SK-N-SH treated with all-trans-retinoic acid at 6 μM for 48 hours (cell line): ENCODE measurements around the gene MUC3A.
"Not testable (repeated sequence)": the region's sequence is repeated elsewhere in the genome, so short reads cannot be mapped to it uniquely, and the experiment has no call there.

Experiments
- ATAC-seq: fragments of 200-7000 bp; cut with Tn5 transposase; 3 replicates; pipeline ENCODE4 v1.9.1; 2020; ENCODE audit warnings: mild to moderate bottlenecking, moderate library complexity
- ARNTL ChIP-seq: fragments of 450-650 bp; formaldehyde crosslinking; IDR thresholded peaks from 2 replicates; pipeline ENCODE4 v1.5.0; 2020; ENCODE audit warnings: low read depth, mild to moderate bottlenecking, moderate library complexity, borderline replicate concordance
- BACH2 ChIP-seq: fragments of 250-450 bp; sonication (Bioruptor Pico); IDR thresholded peaks from 2 replicates; pipeline ENCODE4 v1.9.0; 2021; ENCODE audit warnings: mild to moderate bottlenecking, borderline replicate concordance
- CREB5 ChIP-seq: fragments of 250-450 bp; sonication (Bioruptor Pico); IDR thresholded peaks from 2 replicates; pipeline ENCODE4 v1.5.1; 2020; ENCODE audit warnings: low read depth, mild to moderate bottlenecking, moderate library complexity
- CSDC2 ChIP-seq: fragments of 250-450 bp; sonication (Bioruptor Pico); IDR thresholded peaks from 2 replicates; pipeline ENCODE4 v1.5.0; 2020; ENCODE audit warnings: mild to moderate bottlenecking, moderate library complexity
- CSRNP3 ChIP-seq: fragments of 250-450 bp; sonication (Bioruptor Pico); IDR thresholded peaks from 2 replicates; pipeline ENCODE4 v1.5.1; 2021; ENCODE audit warnings: mild to moderate bottlenecking, moderate library complexity
- ESRRG ChIP-seq: fragments of 250-450 bp; sonication (Bioruptor Pico); IDR thresholded peaks from 2 replicates; pipeline ENCODE4 v1.6.1; 2021; ENCODE audit warnings: mild to moderate bottlenecking
- ISL1 ChIP-seq: fragments of 250-450 bp; sonication (Bioruptor Pico); IDR thresholded peaks from 2 replicates; pipeline ENCODE4 v2.1.2; 2022; ENCODE audit warnings: mild to moderate bottlenecking, moderate library complexity
- PATZ1 ChIP-seq: fragments of 250-450 bp; sonication (Bioruptor Pico); IDR thresholded peaks from 2 replicates; pipeline ENCODE4 v1.8.0; 2020; ENCODE audit warnings: mild to moderate bottlenecking, moderate library complexity, borderline replicate concordance
- PPARA ChIP-seq: fragments of 250-450 bp; sonication (Bioruptor Pico); IDR thresholded peaks from 2 replicates; pipeline ENCODE4 v1.5.0; 2020; ENCODE audit warnings: mild to moderate bottlenecking, borderline replicate concordance
- RARB ChIP-seq: fragments of 250-450 bp; sonication (Bioruptor Pico); IDR thresholded peaks from 2 replicates; pipeline ENCODE4 v1.8.0; 2021; ENCODE audit warnings: mild to moderate bottlenecking, moderate library complexity
- SNAI2 ChIP-seq: fragments of 250-450 bp; sonication (Bioruptor Pico); IDR thresholded peaks from 2 replicates; pipeline ENCODE4 v1.5.0; 2020; ENCODE audit warnings: mild to moderate bottlenecking, moderate library complexity
- TCF4 ChIP-seq: fragments of 250-450 bp; sonication (Bioruptor Pico); IDR thresholded peaks from 2 replicates; pipeline ENCODE4 v1.8.0; 2021; ENCODE audit warnings: mild to moderate bottlenecking, moderate library complexity, borderline replicate concordance
- TOX ChIP-seq: fragments of 250-450 bp; sonication (Bioruptor Pico); IDR thresholded peaks from 2 replicates; pipeline ENCODE4 v1.8.0; 2021; ENCODE audit warnings: mild to moderate bottlenecking, moderate library complexity, borderline replicate concordance
- ZFP3 ChIP-seq: fragments of 250-450 bp; sonication (Bioruptor Pico); IDR thresholded peaks from 2 replicates; pipeline ENCODE4 v1.5.0; 2020; ENCODE audit warnings: mild to moderate bottlenecking, moderate library complexity
- ZFP30 ChIP-seq: fragments of 450-650 bp; formaldehyde crosslinking; IDR thresholded peaks from 2 replicates; pipeline ENCODE4 v1.5.0; 2022; ENCODE audit warnings: mild to moderate bottlenecking, moderate library complexity
- ZNF565 ChIP-seq: fragments of 450-650 bp; formaldehyde crosslinking; conservative IDR thresholded peaks from 2 replicates; pipeline ENCODE4 v1.5.0; 2020; ENCODE audit warnings: low read depth, mild to moderate bottlenecking, moderate library complexity
- ZNF70 ChIP-seq: fragments of 450-650 bp; formaldehyde crosslinking; IDR thresholded peaks from 2 replicates; pipeline ENCODE4 v1.5.0; 2020; ENCODE audit warnings: mild to moderate bottlenecking, moderate library complexity
- TF ChIP-seq, protein P1 (sequence below): fragments of 250-450 bp; sonication (Bioruptor Pico); IDR thresholded peaks from 2 replicates; pipeline ENCODE4 v1.5.0; 2020; ENCODE audit warnings: mild to moderate bottlenecking, moderate library complexity

The MUC3A gene

GRCh38 chr7:100914208-100914878 is 35.0 kb upstream of the MUC3A start:
- TF ChIP-seq CSRNP3 (CRISPR knock-in tag) = no peak
- TF ChIP-seq ESRRG (CRISPR knock-in tag) = no peak
- no peak for TF ChIP-seq ZNF70
- TF ChIP-seq PATZ1 (CRISPR knock-in tag) = no peak
- no peak for TF ChIP-seq TOX (CRISPR knock-in tag)
- no peak for TF ChIP-seq ISL1 (CRISPR knock-in tag)
- no peak for TF ChIP-seq CREB5 (CRISPR knock-in tag)
- no peak for TF ChIP-seq BACH2 (CRISPR knock-in tag)
- no peak for TF ChIP-seq ZFP30
- no peak for TF ChIP-seq ZNF565 (CRISPR knock-in tag)
- no peak for TF ChIP-seq ARNTL (CRISPR knock-in tag)
- no peak for TF ChIP-seq PPARA (CRISPR knock-in tag)
- TF ChIP-seq CSDC2 (CRISPR knock-in tag) = no peak
- TF ChIP-seq TCF4 (CRISPR knock-in tag) = no peak
- TF ChIP-seq RARB (CRISPR knock-in tag) = no peak
- TF ChIP-seq, all 23 proteins: peak for 0
- ATAC-seq = no peak

DNA sequence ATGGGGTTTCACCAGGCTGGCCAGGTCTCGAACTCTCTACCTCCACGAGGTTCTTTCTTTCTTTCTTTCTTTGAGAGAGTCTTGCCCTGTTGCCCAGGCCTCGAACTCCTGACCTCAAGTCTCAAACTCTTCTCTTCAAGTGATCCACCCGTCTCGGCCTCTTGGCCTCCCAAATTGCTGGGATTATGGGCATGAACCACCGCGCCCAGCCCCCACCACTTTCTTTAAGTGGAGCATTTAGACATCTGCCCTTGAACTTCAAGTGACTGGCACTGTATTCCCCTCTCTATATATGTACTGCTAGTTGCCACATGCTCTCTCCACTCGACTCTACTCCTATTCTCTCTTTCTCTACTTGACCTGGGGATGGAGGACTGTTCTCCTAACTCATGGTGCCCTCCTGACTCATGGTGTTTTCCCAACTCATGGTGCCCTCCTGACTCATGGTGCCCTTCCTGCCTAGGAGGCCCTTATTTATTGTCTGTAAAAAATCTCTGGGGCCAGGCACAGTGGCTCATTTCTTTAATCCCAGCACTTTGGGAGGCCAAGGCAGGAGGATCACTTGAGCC is 34.4 kb upstream of the MUC3A start:
- TF ChIP-seq, protein P1, sequence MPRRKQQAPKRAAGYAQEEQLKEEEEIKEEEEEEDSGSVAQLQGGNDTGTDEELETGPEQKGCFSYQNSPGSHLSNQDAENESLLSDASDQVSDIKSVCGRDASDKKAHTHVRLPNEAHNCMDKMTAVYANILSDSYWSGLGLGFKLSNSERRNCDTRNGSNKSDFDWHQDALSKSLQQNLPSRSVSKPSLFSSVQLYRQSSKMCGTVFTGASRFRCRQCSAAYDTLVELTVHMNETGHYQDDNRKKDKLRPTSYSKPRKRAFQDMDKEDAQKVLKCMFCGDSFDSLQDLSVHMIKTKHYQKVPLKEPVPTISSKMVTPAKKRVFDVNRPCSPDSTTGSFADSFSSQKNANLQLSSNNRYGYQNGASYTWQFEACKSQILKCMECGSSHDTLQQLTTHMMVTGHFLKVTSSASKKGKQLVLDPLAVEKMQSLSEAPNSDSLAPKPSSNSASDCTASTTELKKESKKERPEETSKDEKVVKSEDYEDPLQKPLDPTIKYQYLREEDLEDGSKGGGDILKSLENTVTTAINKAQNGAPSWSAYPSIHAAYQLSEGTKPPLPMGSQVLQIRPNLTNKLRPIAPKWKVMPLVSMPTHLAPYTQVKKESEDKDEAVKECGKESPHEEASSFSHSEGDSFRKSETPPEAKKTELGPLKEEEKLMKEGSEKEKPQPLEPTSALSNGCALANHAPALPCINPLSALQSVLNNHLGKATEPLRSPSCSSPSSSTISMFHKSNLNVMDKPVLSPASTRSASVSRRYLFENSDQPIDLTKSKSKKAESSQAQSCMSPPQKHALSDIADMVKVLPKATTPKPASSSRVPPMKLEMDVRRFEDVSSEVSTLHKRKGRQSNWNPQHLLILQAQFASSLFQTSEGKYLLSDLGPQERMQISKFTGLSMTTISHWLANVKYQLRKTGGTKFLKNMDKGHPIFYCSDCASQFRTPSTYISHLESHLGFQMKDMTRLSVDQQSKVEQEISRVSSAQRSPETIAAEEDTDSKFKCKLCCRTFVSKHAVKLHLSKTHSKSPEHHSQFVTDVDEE (CRISPR knock-in tag) = no peak
- no peak for TF ChIP-seq BACH2 (CRISPR knock-in tag)
- TF ChIP-seq TCF4 (CRISPR knock-in tag) = no peak
- TF ChIP-seq SNAI2 (CRISPR knock-in tag) = no peak
- TF ChIP-seq ZFP3 (CRISPR knock-in tag) = no peak
- no peak for TF ChIP-seq CSRNP3 (CRISPR knock-in tag)
- no peak for TF ChIP-seq ARNTL (CRISPR knock-in tag)
- no peak for TF ChIP-seq ISL1 (CRISPR knock-in tag)
- TF ChIP-seq ZNF565 (CRISPR knock-in tag) = no peak
- TF ChIP-seq ESRRG (CRISPR knock-in tag) = no peak
- ATAC-seq = no peak

DNA sequence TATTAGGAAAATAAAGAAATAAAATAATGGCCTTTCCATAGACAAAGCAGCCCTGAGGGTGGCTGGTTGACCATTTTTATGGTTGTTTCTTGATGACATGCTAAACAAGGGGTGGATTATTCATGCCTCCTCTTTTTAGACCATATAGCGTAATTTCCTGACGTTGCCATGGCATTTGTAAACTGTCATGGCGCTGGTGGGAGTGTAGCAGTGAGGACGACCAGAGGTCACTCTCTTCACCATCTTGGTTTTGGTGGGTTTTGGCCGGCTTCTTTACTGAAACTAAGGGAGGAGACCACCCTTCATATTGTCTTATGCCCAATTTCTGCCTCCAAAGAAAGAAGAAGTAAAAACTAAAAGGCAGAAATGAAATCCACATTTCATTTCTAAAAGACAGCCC is 30.0 kb upstream of the MUC3A start:
- not testable (repeated sequence) for ATAC-seq

- ATAC-seq = not testable (repeated sequence)
Observed at GRCh38 chr7:100919779-100920437, 29.4 kb upstream of the MUC3A start.
